Measurements from ENCODE around the gene TBX18. TPM values are rescaled to one million over a fixed set of nuclear protein-coding genes. Genes with fewer than 3 reads are reported as not detected.

Gene TBX18
- total RNA-seq, 1 experiment from 2014 or later, result not detected

DNA sequence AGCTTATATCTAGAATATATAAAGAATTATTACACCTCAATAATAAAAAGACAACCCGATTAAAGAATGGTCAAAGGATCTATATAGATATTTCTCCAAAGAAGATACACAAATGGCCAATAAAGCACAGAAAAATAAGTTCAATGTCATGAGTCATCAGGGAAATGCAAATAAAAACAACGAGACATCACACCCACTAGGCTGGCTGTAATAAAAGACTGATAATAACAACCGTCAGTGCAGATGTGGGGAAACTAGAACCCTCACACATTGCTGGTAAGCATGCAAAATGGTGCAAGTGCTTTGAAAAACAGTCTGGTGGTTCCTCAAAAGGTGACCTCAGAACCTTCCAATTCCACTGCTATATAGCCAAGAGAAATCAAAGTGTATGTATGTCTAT, 33.0 kb downstream of the TBX18 start:
- Mint-ChIP-seq H3K36me3 (ENCODE audit: insufficient read depth in 1 of 3, low read depth in 3 of 3) (no peaks in the 10 kb centered on the region), H3K9me3 (no peaks in the 10 kb centered on the region), H3K4me1 (no peaks in the 10 kb centered on the region), H3K27me3 (ENCODE audit: low read depth) (peaks cover 3% of the 10 kb centered on the region; the same call in 1 of the 2 replicates), H3K27ac (no peak overlapping the region), H3K4me3 (no peak overlapping the region)
- H3K9ac ChIP-seq (ENCODE audit: extremely low read depth, insufficient read length, low read length), result no peak overlapping the region
- WGBS (ENCODE audit: extremely low coverage, insufficient read length, low lambda C conversion rate), result no CpG with 5 or more reads among the region's 3 CpGs
- H2AFZ ChIP-seq (ENCODE audit: low read length), result no peak overlapping the region
- H3K27me3 ChIP-seq (ENCODE audit: insufficient read depth, low read length), result no peaks in the 10 kb centered on the region
- no peak overlapping the region for H3K4ac ChIP-seq (ENCODE audit: low read depth, low read length)
- no peaks in the 10 kb centered on the region for H3K79me1 ChIP-seq (ENCODE audit: insufficient read depth, low read depth, low read length, poor library complexity, severe bottlenecking)
- H3T11ph ChIP-seq (ENCODE audit: low read length), result no peak overlapping the region
- H2BK20ac ChIP-seq (ENCODE audit: low read depth, low read length, poor library complexity, severe bottlenecking), result no peak overlapping the region
- H2AK5ac ChIP-seq (ENCODE audit: insufficient read length, low read length), result no peak overlapping the region
- H2BK15ac ChIP-seq (ENCODE audit: low read depth, low read length), result no peak overlapping the region
- H3K27ac ChIP-seq (ENCODE audit: insufficient read length, low read depth, low read length), result no peak overlapping the region
- no peaks in the 10 kb centered on the region for H3K23me2 ChIP-seq (ENCODE audit: insufficient read length, low read depth, low read length, poor library complexity, severe bottlenecking)
- H4K20me1 ChIP-seq (ENCODE audit: control insufficient read depth, insufficient read depth, insufficient read length), result no peaks in the 10 kb centered on the region
- no peak overlapping the region for H3K56ac ChIP-seq (ENCODE audit: insufficient read length, low read depth, low read length)
- H3K14ac ChIP-seq (ENCODE audit: insufficient read depth, low read length), result no peak overlapping the region
- no peak overlapping the region for H3K4me2 ChIP-seq (ENCODE audit: insufficient read depth, insufficient read length, low read length)
- H3K23ac ChIP-seq (ENCODE audit: insufficient read length, low read depth, low read length), result no peak overlapping the region
- H4K8ac ChIP-seq (replicated peaks; ENCODE audit: insufficient read length, low read depth, low read length), result no peak overlapping the region
- H2BK12ac ChIP-seq (ENCODE audit: insufficient read length, low read depth, low read length), result no peak overlapping the region
- no peaks in the 10 kb centered on the region for H3K9me3 ChIP-seq (ENCODE audit: control insufficient read depth, low read depth, low read length)
- no peak overlapping the region for H3K18ac ChIP-seq (ENCODE audit: insufficient read length, low read depth, low read length)
- no peak for DNase-seq
- no peaks in the 10 kb centered on the region for H3K4me1 ChIP-seq (ENCODE audit: insufficient read depth, low read length)
- TF ChIP-seq, protein P1, sequence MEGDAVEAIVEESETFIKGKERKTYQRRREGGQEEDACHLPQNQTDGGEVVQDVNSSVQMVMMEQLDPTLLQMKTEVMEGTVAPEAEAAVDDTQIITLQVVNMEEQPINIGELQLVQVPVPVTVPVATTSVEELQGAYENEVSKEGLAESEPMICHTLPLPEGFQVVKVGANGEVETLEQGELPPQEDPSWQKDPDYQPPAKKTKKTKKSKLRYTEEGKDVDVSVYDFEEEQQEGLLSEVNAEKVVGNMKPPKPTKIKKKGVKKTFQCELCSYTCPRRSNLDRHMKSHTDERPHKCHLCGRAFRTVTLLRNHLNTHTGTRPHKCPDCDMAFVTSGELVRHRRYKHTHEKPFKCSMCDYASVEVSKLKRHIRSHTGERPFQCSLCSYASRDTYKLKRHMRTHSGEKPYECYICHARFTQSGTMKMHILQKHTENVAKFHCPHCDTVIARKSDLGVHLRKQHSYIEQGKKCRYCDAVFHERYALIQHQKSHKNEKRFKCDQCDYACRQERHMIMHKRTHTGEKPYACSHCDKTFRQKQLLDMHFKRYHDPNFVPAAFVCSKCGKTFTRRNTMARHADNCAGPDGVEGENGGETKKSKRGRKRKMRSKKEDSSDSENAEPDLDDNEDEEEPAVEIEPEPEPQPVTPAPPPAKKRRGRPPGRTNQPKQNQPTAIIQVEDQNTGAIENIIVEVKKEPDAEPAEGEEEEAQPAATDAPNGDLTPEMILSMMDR (conservative IDR thresholded peaks at IDR 0.05), result no peak
- no peak overlapping the region for H4K5ac ChIP-seq (ENCODE audit: insufficient read length, low read depth, low read length)
- no peak overlapping the region for H4K91ac ChIP-seq (ENCODE audit: insufficient read length, low read depth, low read length)
- no peak overlapping the region for H2BK5ac ChIP-seq (ENCODE audit: insufficient read length, low read length)
- H3K79me2 ChIP-seq (ENCODE audit: insufficient read depth, low read length), result no peaks in the 10 kb centered on the region
- no peak overlapping the region for H2BK120ac ChIP-seq (ENCODE audit: low read depth, low read length, poor library complexity, severe bottlenecking)

All from H9 (cell line).